Neural progenitor cell (in vitro differentiated cells): ENCODE results near the gene GABBR2.

Source experiments
- EZH2 ChIP-seq: fragments of 200-600 bp; sonication (generic); IDR thresholded peaks from 2 replicates; pipeline ENCODE4 v1.6.1; 2017; ENCODE audit warnings: antibody characterized with exemption, mild to moderate bottlenecking, moderate library complexity
- EZH2phosphoT487 ChIP-seq: fragments of 200-600 bp; sonication (generic); IDR thresholded peaks from 2 replicates; pipeline ENCODE4 v1.6.1; 2017; ENCODE audit warnings: antibody characterized with exemption
- TF ChIP-seq, protein P1 (sequence below): fragments of 200-600 bp; sonication (generic); IDR thresholded peaks from 2 replicates; pipeline ENCODE4 v1.5.1; 2017; ENCODE audit warnings: antibody characterized with exemption, mild to moderate bottlenecking

DNA sequence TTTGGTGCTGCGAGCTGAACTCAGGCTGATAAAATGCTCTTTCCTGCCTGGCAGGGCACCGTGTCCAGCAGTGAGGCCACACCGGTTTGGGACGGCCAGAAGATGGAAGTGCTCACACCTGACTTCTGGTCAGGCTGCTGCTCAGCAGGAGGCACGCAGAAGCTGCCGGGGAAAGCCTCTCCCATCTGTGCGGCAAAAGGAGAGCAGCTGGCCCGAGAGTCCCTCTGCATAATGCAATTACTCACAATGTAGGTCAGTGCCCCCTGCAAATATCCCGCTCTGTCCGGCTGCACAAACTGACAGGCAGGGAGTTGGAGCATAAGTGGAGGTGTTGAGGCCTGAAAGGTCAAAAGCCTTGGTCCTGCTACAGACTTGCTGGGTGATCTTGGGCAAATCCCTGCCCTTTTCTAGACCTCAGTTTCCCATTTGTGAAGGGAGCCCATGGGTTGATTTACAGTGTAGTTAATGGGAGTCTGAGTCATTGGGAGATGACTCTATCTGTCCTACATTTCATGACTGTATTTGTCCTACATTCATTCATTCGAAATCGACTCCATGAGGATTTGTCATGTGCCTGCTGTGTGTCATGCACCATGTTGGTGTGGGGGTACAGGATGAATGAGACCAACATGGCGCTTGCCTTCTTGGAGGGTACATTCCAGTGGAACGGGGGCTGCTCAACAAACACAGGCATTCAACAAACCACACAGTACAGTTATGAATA, 391.4 kb downstream of the GABBR2 start:
- TF ChIP-seq, protein P1, sequence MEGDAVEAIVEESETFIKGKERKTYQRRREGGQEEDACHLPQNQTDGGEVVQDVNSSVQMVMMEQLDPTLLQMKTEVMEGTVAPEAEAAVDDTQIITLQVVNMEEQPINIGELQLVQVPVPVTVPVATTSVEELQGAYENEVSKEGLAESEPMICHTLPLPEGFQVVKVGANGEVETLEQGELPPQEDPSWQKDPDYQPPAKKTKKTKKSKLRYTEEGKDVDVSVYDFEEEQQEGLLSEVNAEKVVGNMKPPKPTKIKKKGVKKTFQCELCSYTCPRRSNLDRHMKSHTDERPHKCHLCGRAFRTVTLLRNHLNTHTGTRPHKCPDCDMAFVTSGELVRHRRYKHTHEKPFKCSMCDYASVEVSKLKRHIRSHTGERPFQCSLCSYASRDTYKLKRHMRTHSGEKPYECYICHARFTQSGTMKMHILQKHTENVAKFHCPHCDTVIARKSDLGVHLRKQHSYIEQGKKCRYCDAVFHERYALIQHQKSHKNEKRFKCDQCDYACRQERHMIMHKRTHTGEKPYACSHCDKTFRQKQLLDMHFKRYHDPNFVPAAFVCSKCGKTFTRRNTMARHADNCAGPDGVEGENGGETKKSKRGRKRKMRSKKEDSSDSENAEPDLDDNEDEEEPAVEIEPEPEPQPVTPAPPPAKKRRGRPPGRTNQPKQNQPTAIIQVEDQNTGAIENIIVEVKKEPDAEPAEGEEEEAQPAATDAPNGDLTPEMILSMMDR = no peak
- no peak for TF ChIP-seq EZH2phosphoT487
- no peak for TF ChIP-seq EZH2
